ENCODE results near the gene NKTR.

DNA sequence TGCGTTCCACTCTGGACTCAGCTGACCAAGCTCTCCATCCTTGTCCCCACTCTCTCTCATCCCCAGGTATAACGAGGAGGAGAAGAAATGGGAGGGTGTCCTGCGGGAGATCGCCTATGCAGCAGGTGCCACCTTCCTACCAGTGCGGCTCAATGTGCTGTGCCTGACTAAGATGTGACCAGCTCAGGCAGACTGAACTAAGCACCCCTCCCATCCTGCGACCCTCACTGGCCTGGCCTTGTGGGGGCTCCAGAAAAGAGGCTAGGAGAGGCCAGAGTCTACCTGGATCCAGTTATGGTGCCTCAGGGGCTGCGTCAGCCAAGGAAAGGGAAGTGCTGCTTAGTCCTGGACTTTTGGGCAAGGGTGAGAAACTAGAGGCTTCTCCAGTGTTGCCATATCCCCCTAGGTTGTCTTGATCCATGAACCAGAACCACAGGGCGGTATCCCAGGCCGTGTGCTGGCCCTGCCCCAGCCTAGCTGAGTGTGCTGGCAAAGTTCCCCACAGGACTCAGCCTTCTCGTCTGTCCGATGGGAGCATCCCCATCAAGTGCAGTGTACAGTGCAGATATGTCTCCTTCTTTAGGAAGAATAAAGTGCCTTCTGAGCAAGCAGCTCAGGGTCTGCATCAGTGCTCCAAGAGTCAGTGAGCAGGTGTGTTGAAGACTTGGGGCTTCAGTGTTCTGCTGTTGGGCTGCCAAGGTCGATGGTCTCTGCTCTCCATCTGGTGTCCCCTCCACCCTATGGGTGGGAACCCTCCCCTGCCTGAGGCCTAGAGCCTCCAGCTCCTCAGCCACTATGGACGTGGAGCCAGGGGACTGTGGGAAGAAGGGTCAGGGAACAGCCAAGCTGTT is 91.6 kb downstream of the NKTR start:
- TF ChIP-seq POLR2A (IDR thresholded peaks at IDR 0.05) (no peak), CTCF (IDR thresholded peaks at IDR 0.05) (no peak)

Data from testis (tissue), 2 donors.